Left hindlimb (tissue), 1 donor: ENCODE measurements around the gene GAGE1.
"Not testable (repeated sequence)": the region's sequence is repeated elsewhere in the genome, so short reads cannot be mapped to it uniquely, and the experiment has no call there.

Experiments used
- DNase-seq: peaks from one replicate; pipeline ENCODE4 v3.0.0-alpha.2; 2018

Gene GAGE1

GRCh38 chrX:49598720-49599119 lies at the start of gene GAGE1:
Gene GAGE1, plus strand, starts transcription at chrX:49599020. Its CDS starts 1,155 bp downstream, at chrX:49600175.
- not testable (repeated sequence) for DNase-seq

DNA sequence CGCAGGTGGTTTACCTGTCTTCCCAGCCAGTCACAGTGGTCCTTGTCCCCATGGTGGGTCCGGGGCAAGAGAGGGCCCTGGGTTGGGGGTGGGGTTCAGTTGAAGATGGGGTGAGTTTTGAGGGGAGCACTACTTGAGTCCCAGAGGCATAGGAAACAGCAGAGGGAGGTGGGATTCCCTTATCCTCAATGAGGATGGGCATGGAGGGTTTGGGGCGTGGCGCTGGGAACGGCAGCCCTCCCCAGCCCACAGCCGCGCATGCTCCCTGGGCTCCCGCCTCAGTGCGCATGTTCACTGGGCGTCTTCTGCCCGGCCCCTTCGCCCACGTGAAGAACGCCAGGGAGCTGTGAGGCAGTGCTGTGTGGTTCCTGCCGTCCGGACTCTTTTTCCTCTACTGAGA lies 47.8 kb upstream of the GAGE1 start, which contains the start of gene GAGE12E:
Gene GAGE12E (plus strand): TSS at position 301 of the 400 bp plus-strand sequence. CDS start 1,155 bp downstream, outside the sequence.
- not testable (repeated sequence) for DNase-seq

GRCh38 chrX:49560542-49560941 lies 38.3 kb upstream of the GAGE1 start, which contains the start of gene GAGE12F:
Gene GAGE12F, plus strand, starts transcription at chrX:49560842. Its CDS starts 1,155 bp downstream, at chrX:49561997.
- DNase-seq: not testable (repeated sequence)

DNA sequence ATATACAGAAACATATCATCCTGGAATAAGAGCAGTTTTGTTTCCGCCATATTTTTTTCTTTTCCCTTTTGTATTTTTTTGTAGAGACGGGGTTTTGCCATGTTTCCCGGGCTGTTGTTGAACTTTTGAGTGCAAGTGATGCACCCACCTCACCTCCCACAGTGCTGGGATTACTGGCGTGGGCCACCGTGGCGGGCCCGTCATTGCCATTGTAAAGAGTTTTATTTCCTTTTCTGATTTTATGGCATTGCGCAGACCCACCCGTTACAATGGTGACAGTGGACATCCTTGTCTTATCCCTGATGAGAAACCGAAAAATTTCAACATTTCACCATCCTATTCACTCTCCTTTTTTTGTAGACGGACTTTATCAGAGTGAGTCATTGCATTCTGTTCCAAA lies 30.1 kb upstream of the GAGE1 start:
- not testable (repeated sequence) for DNase-seq

- DNase-seq: not testable (repeated sequence)
Observed at GRCh38 chrX:49569152-49569551, 29.7 kb upstream of the GAGE1 start.

DNA sequence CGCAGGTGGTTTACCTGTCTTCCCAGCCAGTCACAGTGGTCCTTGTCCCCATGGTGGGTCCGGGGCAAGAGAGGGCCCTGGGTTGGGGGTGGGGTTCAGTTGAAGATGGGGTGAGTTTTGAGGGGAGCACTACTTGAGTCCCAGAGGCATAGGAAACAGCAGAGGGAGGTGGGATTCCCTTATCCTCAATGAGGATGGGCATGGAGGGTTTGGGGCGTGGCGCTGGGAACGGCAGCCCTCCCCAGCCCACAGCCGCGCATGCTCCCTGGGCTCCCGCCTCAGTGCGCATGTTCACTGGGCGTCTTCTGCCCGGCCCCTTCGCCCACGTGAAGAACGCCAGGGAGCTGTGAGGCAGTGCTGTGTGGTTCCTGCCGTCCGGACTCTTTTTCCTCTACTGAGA lies 28.7 kb upstream of the GAGE1 start, which contains the start of gene GAGE12G:
Gene GAGE12G (plus strand): TSS at position 301 of the 400 bp plus-strand sequence. CDS start 1,155 bp downstream, outside the sequence.
- DNase-seq: not testable (repeated sequence)

DNA sequence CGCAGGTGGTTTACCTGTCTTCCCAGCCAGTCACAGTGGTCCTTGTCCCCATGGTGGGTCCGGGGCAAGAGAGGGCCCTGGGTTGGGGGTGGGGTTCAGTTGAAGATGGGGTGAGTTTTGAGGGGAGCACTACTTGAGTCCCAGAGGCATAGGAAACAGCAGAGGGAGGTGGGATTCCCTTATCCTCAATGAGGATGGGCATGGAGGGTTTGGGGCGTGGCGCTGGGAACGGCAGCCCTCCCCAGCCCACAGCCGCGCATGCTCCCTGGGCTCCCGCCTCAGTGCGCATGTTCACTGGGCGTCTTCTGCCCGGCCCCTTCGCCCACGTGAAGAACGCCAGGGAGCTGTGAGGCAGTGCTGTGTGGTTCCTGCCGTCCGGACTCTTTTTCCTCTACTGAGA lies 19.2 kb upstream of the GAGE1 start, which contains the start of gene GAGE12H:
Gene GAGE12H (plus strand): TSS at position 301 of the 400 bp plus-strand sequence. CDS start 1,155 bp downstream, outside the sequence.
- not testable (repeated sequence) for DNase-seq

- not testable (repeated sequence) for DNase-seq
Observed at GRCh38 chrX:49589196-49589595, 9.6 kb upstream of the GAGE1 start, which contains the start of gene GAGE2A. Gene GAGE2A, plus strand, starts transcription at chrX:49589496. Its CDS starts 1,155 bp downstream, at chrX:49590651.

DNA sequence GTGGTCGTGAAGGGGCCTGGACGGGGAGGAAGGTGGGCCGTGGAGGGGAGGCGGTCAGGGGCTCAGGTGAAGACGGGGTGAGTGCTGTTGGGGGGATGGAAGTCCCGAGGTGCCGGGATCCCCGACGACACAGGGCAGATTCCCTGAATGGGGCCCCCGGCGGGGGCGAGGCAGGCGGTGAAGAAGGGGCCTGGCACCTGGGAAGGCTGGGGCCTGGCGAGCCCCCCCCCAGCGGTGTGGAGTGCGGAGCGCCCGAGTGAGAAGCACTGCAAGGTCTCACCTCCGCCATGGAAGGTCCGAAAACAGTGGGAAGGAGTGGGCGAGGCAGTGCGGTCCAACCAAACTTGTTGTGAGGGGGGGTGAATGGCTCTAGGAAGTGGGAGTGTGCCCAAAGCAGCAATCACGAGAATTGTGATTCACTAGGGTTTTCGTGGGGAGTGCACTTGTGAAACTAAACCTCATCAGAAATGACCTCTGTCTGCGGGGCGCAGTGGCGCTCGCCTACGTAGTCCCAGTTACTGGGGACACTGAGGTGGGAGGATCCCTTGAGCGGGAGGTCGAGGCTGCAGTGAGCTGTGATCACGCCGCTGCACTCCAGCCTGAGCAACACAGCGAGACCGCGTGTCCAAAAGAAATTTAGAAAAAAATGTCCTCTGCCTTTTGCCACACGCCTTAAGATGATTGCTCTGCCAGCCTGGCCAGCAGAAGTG lies 8.9 kb upstream of the GAGE1 start:
- DNase-seq: not testable (repeated sequence)

GRCh38 chrX:49590488-49590887 lies 8.3 kb upstream of the GAGE1 start:
- DNase-seq: not testable (repeated sequence)

GRCh38 chrX:49610718-49611310 lies 12.0 kb downstream of the GAGE1 start:
- no peak for DNase-seq

DNA sequence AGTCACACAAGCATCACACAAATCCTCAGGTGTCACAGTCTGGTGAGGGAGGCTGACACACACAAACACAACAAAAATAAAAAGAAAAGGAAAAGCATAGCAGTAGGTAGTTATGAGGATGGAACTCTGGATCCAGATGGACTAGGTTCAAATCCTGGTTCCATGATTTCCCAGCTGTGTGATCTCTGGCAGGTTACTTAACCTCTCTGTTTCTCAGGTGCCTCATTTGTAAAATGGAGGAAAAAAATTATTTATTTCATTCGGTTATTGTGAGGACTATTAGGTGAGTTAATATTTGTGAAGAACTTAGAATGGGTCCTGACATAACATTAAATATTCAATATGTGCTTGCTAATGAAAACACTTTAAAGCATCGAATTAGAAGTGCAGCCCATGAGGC lies 19.8 kb downstream of the GAGE1 start:
- DNase-seq: no peak

GRCh38 chrX:49627086-49627777 lies 28.4 kb downstream of the GAGE1 start:
- DNase-seq: no peak

- DNase-seq: no peak
Observed at GRCh38 chrX:49644991-49645637, 46.3 kb downstream of the GAGE1 start.

DNA sequence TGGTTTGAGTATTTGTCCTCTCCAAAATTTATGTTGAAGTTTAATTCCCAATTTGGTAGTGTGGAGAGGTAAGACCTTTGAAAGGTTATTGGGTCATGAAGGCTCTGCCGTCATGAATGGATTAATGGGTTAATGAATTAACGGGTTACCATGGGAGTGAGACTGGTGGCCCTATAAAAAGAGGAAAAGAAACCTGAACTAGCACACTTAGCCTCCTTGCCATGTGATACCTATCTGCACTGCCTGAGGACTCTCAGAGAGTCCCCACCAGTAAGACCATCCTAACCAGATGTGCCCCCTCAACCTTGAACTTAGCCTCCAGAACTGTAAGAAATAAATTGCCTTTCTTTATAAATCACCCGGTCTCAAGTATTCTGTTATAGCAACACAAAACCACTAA lies 57.7 kb downstream of the GAGE1 start:
- no peak for DNase-seq
